Osteocyte (in vitro differentiated cells): ENCODE data around the gene SEPTIN7. TPM values are rescaled to one million over a fixed set of nuclear protein-coding genes. Genes with fewer than 3 reads are reported as not detected.

ENCODE experiments used
- DNase-seq: peaks from one replicate; pipeline ENCODE4 v3.0.0; 2021; ENCODE audit warnings: mixed read lengths; ENCODE audit not compliant: unreplicated experiment; ENCODE audit errors: extremely low spot score
- H3K27ac Mint-ChIP-seq: one replicate; pipeline ENCODE4 v1.8.0; 2021; ENCODE audit warnings: mild to moderate bottlenecking, mixed read lengths; ENCODE audit not compliant: unreplicated experiment
- H3K27me3 Mint-ChIP-seq: one replicate; pipeline ENCODE4 v1.8.0; 2021; ENCODE audit warnings: mixed read lengths; ENCODE audit not compliant: unreplicated experiment
- H3K36me3 Mint-ChIP-seq: one replicate; pipeline ENCODE4 v1.8.0; 2021; ENCODE audit warnings: mixed read lengths; ENCODE audit not compliant: unreplicated experiment
- H3K4me1 Mint-ChIP-seq: one replicate; pipeline ENCODE4 v1.8.0; 2021; ENCODE audit warnings: mixed read lengths; ENCODE audit not compliant: unreplicated experiment
- H3K4me3 Mint-ChIP-seq: one replicate; pipeline ENCODE4 v1.8.0; 2021; ENCODE audit warnings: mild to moderate bottlenecking, moderate library complexity, mixed read lengths; ENCODE audit not compliant: unreplicated experiment
- H3K9me3 Mint-ChIP-seq: one replicate; pipeline ENCODE4 v1.8.0; 2021; ENCODE audit warnings: mixed read lengths; ENCODE audit not compliant: unreplicated experiment
- total RNA-seq: library from RNA; stranded (reverse); gene quantifications from 2 replicates; pipeline ENCODE4 v1.2.1, GENCODE V29; 2021
- TF ChIP-seq, protein P1 (sequence below): fragments of 200-600 bp; sonication (generic); IDR thresholded peaks from 2 replicates; pipeline ENCODE4 v1.5.0; 2021; ENCODE audit warnings: antibody characterized with exemption, mild to moderate bottlenecking, moderate library complexity

SEPTIN7 gene
- total RNA-seq, 1 donor from 2014 or later: 349 TPM

- peaks cover 3% of the 10 kb centered on the region for H3K36me3 Mint-ChIP-seq
- TF ChIP-seq, protein P1, sequence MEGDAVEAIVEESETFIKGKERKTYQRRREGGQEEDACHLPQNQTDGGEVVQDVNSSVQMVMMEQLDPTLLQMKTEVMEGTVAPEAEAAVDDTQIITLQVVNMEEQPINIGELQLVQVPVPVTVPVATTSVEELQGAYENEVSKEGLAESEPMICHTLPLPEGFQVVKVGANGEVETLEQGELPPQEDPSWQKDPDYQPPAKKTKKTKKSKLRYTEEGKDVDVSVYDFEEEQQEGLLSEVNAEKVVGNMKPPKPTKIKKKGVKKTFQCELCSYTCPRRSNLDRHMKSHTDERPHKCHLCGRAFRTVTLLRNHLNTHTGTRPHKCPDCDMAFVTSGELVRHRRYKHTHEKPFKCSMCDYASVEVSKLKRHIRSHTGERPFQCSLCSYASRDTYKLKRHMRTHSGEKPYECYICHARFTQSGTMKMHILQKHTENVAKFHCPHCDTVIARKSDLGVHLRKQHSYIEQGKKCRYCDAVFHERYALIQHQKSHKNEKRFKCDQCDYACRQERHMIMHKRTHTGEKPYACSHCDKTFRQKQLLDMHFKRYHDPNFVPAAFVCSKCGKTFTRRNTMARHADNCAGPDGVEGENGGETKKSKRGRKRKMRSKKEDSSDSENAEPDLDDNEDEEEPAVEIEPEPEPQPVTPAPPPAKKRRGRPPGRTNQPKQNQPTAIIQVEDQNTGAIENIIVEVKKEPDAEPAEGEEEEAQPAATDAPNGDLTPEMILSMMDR: no peak
- H3K9me3 Mint-ChIP-seq: no peaks in the 10 kb centered on the region
- H3K27ac Mint-ChIP-seq: no peak overlapping the region
- H3K27me3 Mint-ChIP-seq: no peaks in the 10 kb centered on the region
- no peak for DNase-seq
- H3K4me1 Mint-ChIP-seq: peaks cover 7% of the 10 kb centered on the region
- H3K4me3 Mint-ChIP-seq: no peak overlapping the region
Observed at GRCh38 chr7:35787925-35788324, 12.9 kb upstream of the SEPTIN7 start.

- H3K36me3 Mint-ChIP-seq: peaks cover 5% of the 10 kb centered on the region
- H3K27me3 Mint-ChIP-seq: no peaks in the 10 kb centered on the region
- TF ChIP-seq, protein P1: no peak
- DNase-seq: no peak
- H3K4me3 Mint-ChIP-seq: no peak overlapping the region
- H3K9me3 Mint-ChIP-seq: no peaks in the 10 kb centered on the region
- H3K27ac Mint-ChIP-seq: peak overlapping the region; percentile 58
- H3K4me1 Mint-ChIP-seq: peaks cover 16% of the 10 kb centered on the region
Observed at GRCh38 chr7:35792472-35792871, 8.4 kb upstream of the SEPTIN7 start.

DNA sequence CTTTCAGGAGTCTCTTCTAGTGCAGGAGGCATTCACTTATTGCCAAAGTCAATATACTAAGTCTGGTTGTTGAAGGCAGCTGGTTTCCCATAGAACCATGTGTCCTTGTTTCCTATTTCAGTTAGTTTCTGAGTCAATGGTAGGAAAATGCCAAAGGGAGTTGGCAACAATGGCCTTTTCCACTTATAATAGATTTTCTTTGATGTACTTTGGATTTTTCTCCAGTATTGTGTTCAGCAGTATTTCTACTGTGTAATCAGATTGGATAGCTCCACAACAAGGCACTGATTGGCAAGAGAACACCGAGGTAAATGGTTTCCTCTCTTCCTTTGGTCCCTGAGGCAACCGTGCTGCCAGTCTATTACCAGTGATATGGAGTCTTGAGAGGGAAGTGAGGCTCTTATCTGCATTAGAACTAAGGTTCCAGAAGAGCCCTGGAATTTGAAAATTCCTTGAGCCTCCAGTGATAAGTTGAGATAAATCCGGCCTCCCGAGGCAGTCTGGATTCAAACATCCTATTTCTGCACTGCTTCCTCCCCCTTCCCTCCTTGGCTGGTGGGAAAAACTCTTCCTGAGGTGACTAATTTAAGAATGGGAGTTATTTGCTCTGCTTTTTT is 7.9 kb upstream of the SEPTIN7 start:
- Mint-ChIP-seq H3K4me3 (peak overlapping the region; percentile 7), H3K4me1 (peaks cover 16% of the 10 kb centered on the region), H3K36me3 (peaks cover 5% of the 10 kb centered on the region), H3K27me3 (no peaks in the 10 kb centered on the region), H3K27ac (peak overlapping the region; percentile 58), H3K9me3 (no peaks in the 10 kb centered on the region)
- TF ChIP-seq, protein P1: no peak
- no peak for DNase-seq

DNA sequence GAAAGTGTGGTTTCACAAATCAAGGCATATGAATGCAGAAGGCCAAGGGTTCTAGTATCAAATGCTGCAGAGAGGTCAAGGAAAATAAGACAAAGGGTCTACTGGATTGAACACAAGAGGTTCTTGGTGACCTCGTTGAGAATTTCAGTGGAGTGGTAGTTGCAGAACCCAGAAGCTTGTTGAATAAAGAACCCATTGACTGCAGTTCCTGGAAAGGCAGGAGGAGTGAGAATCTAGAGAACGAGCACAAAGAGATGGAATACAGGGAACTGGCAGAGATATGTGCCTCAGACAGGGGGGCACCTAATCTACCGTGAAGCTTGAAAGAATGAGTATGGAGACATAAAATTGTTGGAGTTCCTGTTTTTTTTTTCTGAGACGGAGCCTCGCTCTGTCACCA is 3.5 kb upstream of the SEPTIN7 start:
- no peak for DNase-seq
- Mint-ChIP-seq H3K36me3 (peaks cover 3% of the 10 kb centered on the region), H3K27me3 (no peaks in the 10 kb centered on the region), H3K4me3 (no peak overlapping the region), H3K4me1 (peaks cover 24% of the 10 kb centered on the region), H3K27ac (no peak overlapping the region), H3K9me3 (no peaks in the 10 kb centered on the region)
- TF ChIP-seq, protein P1: no peak

DNA sequence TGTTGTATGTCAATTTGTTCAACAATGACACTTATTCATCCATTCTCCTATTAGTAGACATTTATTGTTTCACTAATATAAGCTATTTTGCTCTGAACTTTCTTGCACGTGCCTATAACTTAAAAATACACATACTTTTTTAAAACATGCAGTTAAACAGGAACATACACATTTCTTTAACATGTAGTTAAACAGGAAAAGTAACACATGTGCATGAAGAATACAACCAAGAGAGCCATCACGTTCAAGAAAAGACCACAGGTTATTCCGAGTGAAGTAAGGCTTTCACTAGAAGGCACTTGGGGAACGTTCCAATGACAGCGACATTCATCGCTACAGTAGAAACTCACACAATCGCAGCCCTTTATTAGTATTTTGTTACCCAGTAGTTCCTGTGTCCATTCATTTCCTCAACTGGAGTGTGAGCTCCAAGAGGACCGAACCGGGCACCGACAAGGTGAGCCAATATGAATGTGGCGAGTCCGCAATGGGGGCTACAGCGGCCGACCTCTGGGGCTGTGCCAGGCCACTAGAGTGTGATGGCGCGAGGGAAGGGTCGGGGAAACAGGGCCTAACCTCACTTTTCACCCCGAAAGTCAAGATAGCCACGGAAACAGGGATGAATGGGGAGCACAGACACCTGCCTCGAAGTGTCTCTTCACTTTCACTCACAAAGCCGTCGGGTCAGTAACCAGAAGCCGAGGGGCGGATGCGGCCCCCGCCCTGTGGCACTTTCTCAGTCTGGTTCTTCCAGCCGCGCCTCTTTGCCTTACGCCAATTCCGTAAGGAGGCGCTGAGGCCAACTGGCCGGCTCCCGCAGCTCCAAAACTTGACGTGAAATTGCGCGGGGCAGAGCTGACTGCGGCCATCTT is 775 bp upstream of the SEPTIN7 start:
- peaks cover 3% of the 10 kb centered on the region for H3K36me3 Mint-ChIP-seq
- peak; percentile 95 for DNase-seq
- peak overlapping the region; percentile 94 for H3K4me3 Mint-ChIP-seq
- H3K9me3 Mint-ChIP-seq: no peaks in the 10 kb centered on the region
- TF ChIP-seq, protein P1: no peak
- peaks cover 33% of the 10 kb centered on the region for H3K4me1 Mint-ChIP-seq
- peak overlapping the region; percentile 99 for H3K27ac Mint-ChIP-seq
- no peaks in the 10 kb centered on the region for H3K27me3 Mint-ChIP-seq
